WTC11 (cell line): Measurements from ENCODE around the gene KYNU. TPM values are rescaled to one million over a fixed set of nuclear protein-coding genes. Genes with fewer than 3 reads are reported as not detected.

ENCODE experiments used
- ATAC-seq: fragments of 200-7000 bp; cut with Tn5 transposase; 2 replicates; pipeline ENCODE4 v1.10.0; 2021; ENCODE audit warnings: mild to moderate bottlenecking, moderate library complexity
- CTCF ChIA-PET: fragments of 300-600 bp; sonication (Branson Sonifier 250); formaldehyde crosslinking; loops from one replicate; lab custom pipeline; 2021; ENCODE audit warnings: antibody characterized with exemption; lab: Charles Lee
- POLR2A ChIA-PET: fragments of 350-600 bp; sonication (Branson Sonifier 250); formaldehyde crosslinking; loops from one replicate; lab custom pipeline; 2021; ENCODE audit warnings: antibody characterized with exemption; lab: Charles Lee
- DNase-seq: peaks from one replicate; pipeline ENCODE4 v3.0.0; 2021; ENCODE audit warnings: low spot score
- H3K27ac Mint-ChIP-seq: 2 replicates; pipeline ENCODE4 v1.8.0; 2021; ENCODE audit warnings: mixed read lengths
- H3K27me3 Mint-ChIP-seq: 2 replicates; pipeline ENCODE4 v1.8.0; 2021; ENCODE audit warnings: low read depth, mild to moderate bottlenecking, moderate library complexity, mixed read lengths
- H3K36me3 Mint-ChIP-seq: 2 replicates; pipeline ENCODE4 v1.8.0; 2021; ENCODE audit warnings: mixed read lengths
- H3K4me1 Mint-ChIP-seq: 2 replicates; pipeline ENCODE4 v1.8.0; 2022; ENCODE audit warnings: mixed read lengths
- H3K4me3 Mint-ChIP-seq: 2 replicates; pipeline ENCODE4 v1.8.0; 2021; ENCODE audit warnings: mild to moderate bottlenecking, moderate library complexity, mixed read lengths
- H3K9me3 Mint-ChIP-seq: 2 replicates; pipeline ENCODE4 v1.8.0; 2021; ENCODE audit warnings: mixed read lengths
- AFF4 ChIP-seq: sonication (generic); formaldehyde crosslinking; IDR thresholded peaks from 2 replicates; pipeline ENCODE4 v1.8.1; 2023; ENCODE audit warnings: mild to moderate bottlenecking, missing genetic modification reagents, borderline replicate concordance
- ARID4B ChIP-seq: sonication (generic); formaldehyde crosslinking; IDR thresholded peaks from 2 replicates; pipeline ENCODE4 v1.8.0; 2023; ENCODE audit warnings: missing genetic modification reagents, mild to moderate bottlenecking, borderline replicate concordance
- CBFB ChIP-seq: sonication (generic); formaldehyde crosslinking; IDR thresholded peaks from 2 replicates; pipeline ENCODE4 v1.8.1; 2022; ENCODE audit warnings: mild to moderate bottlenecking, low read depth, missing genetic modification reagents
- ELF4 ChIP-seq: sonication (generic); formaldehyde crosslinking; IDR thresholded peaks from 2 replicates; pipeline ENCODE4 v1.8.1; 2022; ENCODE audit warnings: low read depth, mild to moderate bottlenecking, moderate library complexity, missing genetic modification reagents
- FOXK1 ChIP-seq: sonication (generic); formaldehyde crosslinking; IDR thresholded peaks from 2 replicates; pipeline ENCODE4 v1.8.0; 2022; ENCODE audit warnings: mild to moderate bottlenecking, moderate library complexity, missing genetic modification reagents
- FOXP1 ChIP-seq: sonication (generic); formaldehyde crosslinking; IDR thresholded peaks from 2 replicates; pipeline ENCODE4 v1.8.0; 2022; ENCODE audit warnings: missing genetic modification reagents, mild to moderate bottlenecking, moderate library complexity, borderline replicate concordance
- FOXP4 ChIP-seq: sonication (generic); formaldehyde crosslinking; IDR thresholded peaks from 2 replicates; pipeline ENCODE4 v1.8.0; 2022; ENCODE audit warnings: mild to moderate bottlenecking, missing genetic modification reagents
- GABPB1 ChIP-seq: sonication (generic); formaldehyde crosslinking; IDR thresholded peaks from 2 replicates; pipeline ENCODE4 v1.8.1; 2023; ENCODE audit warnings: mild to moderate bottlenecking, missing genetic modification reagents
- JUN ChIP-seq: sonication (generic); formaldehyde crosslinking; IDR thresholded peaks from 2 replicates; pipeline ENCODE4 v1.8.0; 2023; ENCODE audit warnings: mild to moderate bottlenecking, missing genetic modification reagents
- MLX ChIP-seq: sonication (generic); formaldehyde crosslinking; IDR thresholded peaks from 2 replicates; pipeline ENCODE4 v1.8.1; 2023; ENCODE audit warnings: mild to moderate bottlenecking, missing genetic modification reagents, moderate library complexity
- MXD4 ChIP-seq: fragments of 250-450 bp; sonication (Bioruptor Pico); IDR thresholded peaks from 2 replicates; pipeline ENCODE4 v1.8.0; 2021; ENCODE audit warnings: mild to moderate bottlenecking, moderate library complexity, borderline replicate concordance
- SMAD3 ChIP-seq: sonication (generic); formaldehyde crosslinking; IDR thresholded peaks from 2 replicates; pipeline ENCODE4 v1.8.0; 2022; ENCODE audit warnings: missing genetic modification reagents, mild to moderate bottlenecking, borderline replicate concordance
- SOX15 ChIP-seq: fragments of 250-450 bp; sonication (Bioruptor Pico); IDR thresholded peaks from 2 replicates; pipeline ENCODE4 v1.9.0; 2021; ENCODE audit warnings: mild to moderate bottlenecking
- STAT6 ChIP-seq: sonication (generic); formaldehyde crosslinking; conservative IDR thresholded peaks from 2 replicates; pipeline ENCODE4 v1.8.1; 2023; ENCODE audit warnings: mild to moderate bottlenecking, low read depth, missing genetic modification reagents, moderate library complexity
- ZNF416 ChIP-seq: fragments of 250-450 bp; sonication (Bioruptor Pico); IDR thresholded peaks from 2 replicates; pipeline ENCODE4 v1.9.0; 2021; ENCODE audit warnings: mild to moderate bottlenecking, inconsistent platforms
- ZNF671 ChIP-seq: fragments of 250-450 bp; sonication (Bioruptor Pico); IDR thresholded peaks from 2 replicates; pipeline ENCODE4 v1.8.0; 2021; ENCODE audit warnings: mild to moderate bottlenecking
- total RNA-seq: library from RNA; stranded (reverse); gene quantifications from 3 replicates; pipeline ENCODE4 v1.2.3, GENCODE V29; 2021

KYNU gene
- total RNA-seq, 1 experiment from 2014 or later, result 0.85 TPM

GRCh38 chr2:143063612-143064200 lies 186.2 kb downstream of the KYNU start (continued):
- no peak for TF ChIP-seq FOXK1 (CRISPR knock-in tag)
- no peak for TF ChIP-seq ZNF671 (CRISPR knock-in tag)
- TF ChIP-seq SOX15, result no peak
- no peak for TF ChIP-seq CBFB (CRISPR knock-in tag)

GRCh38 chr2:143068094-143068493 lies 190.6 kb downstream of the KYNU start:
- Mint-ChIP-seq H3K4me3 (no peak overlapping the region), H3K27me3 (no peaks in the 10 kb centered on the region), H3K9me3 (peaks cover 20% of the 10 kb centered on the region), H3K27ac (no peak overlapping the region), H3K4me1 (no peaks in the 10 kb centered on the region), H3K36me3 (peaks cover 8% of the 10 kb centered on the region; the same call in 1 of the 2 replicates)
- ChIA-PET POLR2A (no interaction called here), CTCF (no interaction called here)
- no peak for TF ChIP-seq SOX15
- TF ChIP-seq SMAD3, result no peak
- no peak for TF ChIP-seq MLX (CRISPR knock-in tag)
- DNase-seq, result no peak
- no peak for ATAC-seq

GRCh38 chr2:143068509-143068908 lies 191.0 kb downstream of the KYNU start:
- ChIA-PET CTCF (no interaction called here), POLR2A (no interaction called here)
- no peaks in the 10 kb centered on the region for H3K4me1 Mint-ChIP-seq
- H3K4me3 Mint-ChIP-seq, result no peak overlapping the region
- no peak for ATAC-seq
- no peaks in the 10 kb centered on the region for H3K27me3 Mint-ChIP-seq
- no peak for DNase-seq
- peaks cover 8% of the 10 kb centered on the region; the same call in 1 of the 2 replicates for H3K36me3 Mint-ChIP-seq
- H3K9me3 Mint-ChIP-seq, result peaks cover 23% of the 10 kb centered on the region
- TF ChIP-seq ELF4 (CRISPR knock-in tag) (no peak), ZNF671 (CRISPR knock-in tag) (no peak), ZNF416 (CRISPR knock-in tag) (no peak), GABPB1 (CRISPR knock-in tag) (no peak), STAT6 (CRISPR knock-in tag) (no peak), FOXP4 (no peak)
- no peak overlapping the region for H3K27ac Mint-ChIP-seq

GRCh38 chr2:143070704-143071103 lies 193.2 kb downstream of the KYNU start:
- peaks cover 16% of the 10 kb centered on the region for H3K36me3 Mint-ChIP-seq
- no peaks in the 10 kb centered on the region for H3K4me1 Mint-ChIP-seq
- peaks cover 24% of the 10 kb centered on the region for H3K9me3 Mint-ChIP-seq
- DNase-seq (no peak), ATAC-seq (no peak)
- ChIA-PET POLR2A (no interaction called here), CTCF (no interaction called here)
- no peak overlapping the region for H3K4me3 Mint-ChIP-seq
- no peak overlapping the region for H3K27ac Mint-ChIP-seq
- no peaks in the 10 kb centered on the region for H3K27me3 Mint-ChIP-seq
- TF ChIP-seq AFF4 (CRISPR knock-in tag) (no peak), ARID4B (CRISPR knock-in tag) (no peak), MXD4 (CRISPR knock-in tag) (no peak), FOXP1 (CRISPR knock-in tag) (no peak), JUN (CRISPR knock-in tag) (no peak)
